ENCODE data around the gene RNF20. TPM values are rescaled to one million over a fixed set of nuclear protein-coding genes. Genes with fewer than 3 reads are reported as not detected.
"Not testable (repeated sequence)": the region's sequence is repeated elsewhere in the genome, so short reads cannot be mapped to it uniquely, and the experiment has no call there.

The RNF20 gene
- 28.3 and 29.2 TPM in 2 replicates for total RNA-seq (2014; rRNA removed; shearing (Covaris generic))

- peak; percentile 99 for DNase-seq (ENCODE audit: low read depth)
Measured at GRCh38 chr9:101533334-101534204, at the start of gene RNF20. Gene RNF20 (plus strand): TSS chr9:101533853. CDS start chr9:101535424, 1,571 bp downstream.

GRCh38 chr9:101484046-101484445, 49.6 kb upstream of the RNF20 start:
- DNase-seq (ENCODE audit: low read depth) = no peak

- peak; percentile 39 for DNase-seq (ENCODE audit: low read depth)
Measured at GRCh38 chr9:101485924-101486692, 47.5 kb upstream of the RNF20 start.

GRCh38 chr9:101486693-101487442, 46.8 kb upstream of the RNF20 start:
- peak; percentile 73 for DNase-seq (ENCODE audit: low read depth)

- DNase-seq (ENCODE audit: low read depth) = no peak
Measured at GRCh38 chr9:101487443-101487840, 46.2 kb upstream of the RNF20 start.

- DNase-seq (ENCODE audit: low read depth) = peak; percentile 6
Measured at GRCh38 chr9:101495810-101496209, 37.8 kb upstream of the RNF20 start.

GRCh38 chr9:101498323-101498722, 35.3 kb upstream of the RNF20 start:
- no peak for DNase-seq (ENCODE audit: low read depth)

- DNase-seq (ENCODE audit: low read depth) = no peak
Measured at GRCh38 chr9:101504188-101504587, 29.5 kb upstream of the RNF20 start.

GRCh38 chr9:101508211-101508610, 25.4 kb upstream of the RNF20 start:
- DNase-seq (ENCODE audit: low read depth) = no peak

GRCh38 chr9:101509572-101509971, 24.1 kb upstream of the RNF20 start:
- no peak for DNase-seq (ENCODE audit: low read depth)

GRCh38 chr9:101510459-101510858, 23.2 kb upstream of the RNF20 start:
- no peak for DNase-seq (ENCODE audit: low read depth)

GRCh38 chr9:101511009-101511408, 22.6 kb upstream of the RNF20 start:
- no peak for DNase-seq (ENCODE audit: low read depth)

GRCh38 chr9:101512116-101512515, 21.5 kb upstream of the RNF20 start:
- DNase-seq (ENCODE audit: low read depth) = no peak

- DNase-seq (ENCODE audit: low read depth) = no peak
Measured at GRCh38 chr9:101513351-101513750, 20.3 kb upstream of the RNF20 start.

- DNase-seq (ENCODE audit: low read depth) = peak; percentile 15
Measured at GRCh38 chr9:101514071-101514470, 19.6 kb upstream of the RNF20 start.

- no peak for DNase-seq (ENCODE audit: low read depth)
Measured at GRCh38 chr9:101516655-101517054, 17.0 kb upstream of the RNF20 start.

- DNase-seq (ENCODE audit: low read depth) = not testable (repeated sequence)
Measured at GRCh38 chr9:101518489-101518888, 15.2 kb upstream of the RNF20 start.

GRCh38 chr9:101524371-101524770, 9.3 kb upstream of the RNF20 start:
- DNase-seq (ENCODE audit: low read depth) = no peak

- DNase-seq (ENCODE audit: low read depth) = no peak
Measured at GRCh38 chr9:101527066-101527465, 6.6 kb upstream of the RNF20 start.

GRCh38 chr9:101528015-101528414, 5.6 kb upstream of the RNF20 start:
- DNase-seq (ENCODE audit: low read depth) = no peak

GRCh38 chr9:101530076-101530711, 3.5 kb upstream of the RNF20 start:
- peak; percentile 74 for DNase-seq (ENCODE audit: low read depth)

GRCh38 chr9:101536351-101536750, 2.7 kb downstream of the RNF20 start:
- DNase-seq (ENCODE audit: low read depth) = no peak
